IMR-90 (cell line): ENCODE results near the gene NOL9. TPM values are rescaled to one million over a fixed set of nuclear protein-coding genes. Genes with fewer than 3 reads are reported as not detected.

Experiments used
- ATAC-seq: fragments of 200-7000 bp; cut with Tn5 transposase; 2 replicates; pipeline ENCODE4 v1.9.1; 2020; ENCODE audit warnings: low read depth, mild to moderate bottlenecking, moderate library complexity
- BruUV-seq: library from RNA; stranded (reverse); fragments of 400-500 nt; replicated peaks from 2 replicates; lab custom pipeline; 2021; lab: Mats Ljungman, UMichigan
- CTCF ChIA-PET: fragments of 300-600 bp; formaldehyde crosslinking; extraction: SDS; loops from one replicate; lab custom pipeline; 2021; ENCODE audit warnings: antibody characterized with exemption; lab: Yijun Ruan, JAX
- POLR2A ChIA-PET: fragments of 300-600 bp; sonication (Branson Sonifier 250); formaldehyde crosslinking; loops from one replicate; lab custom pipeline; 2022; ENCODE audit warnings: antibody characterized with exemption; ENCODE audit not compliant: unreplicated experiment; lab: Charles Lee
- DNase-seq: peaks from one replicate; pipeline ENCODE4 v3.0.0; 2013
- H2AFZ ChIP-seq: replicated peaks from 2 replicates; pipeline ENCODE3; 2013; ENCODE audit warnings: low read length, mild to moderate bottlenecking; ENCODE audit not compliant: poor library complexity
- H2AK5ac ChIP-seq: 2 replicates; pipeline ENCODE4 v1.6.1; 2013; ENCODE audit warnings: low read depth, low read length, inconsistent platforms
- H2AK9ac ChIP-seq: replicated peaks from 2 replicates; pipeline ENCODE3; 2013; ENCODE audit warnings: mild to moderate bottlenecking, low read depth, low read length, moderate library complexity; ENCODE audit not compliant: poor library complexity
- H2BK120ac ChIP-seq: 2 replicates; pipeline ENCODE4 v1.6.1; 2013; ENCODE audit warnings: low read depth, low read length, inconsistent platforms
- H2BK15ac ChIP-seq: 3 replicates; pipeline ENCODE4 v1.6.1; 2013; ENCODE audit warnings: low read depth, low read length, inconsistent platforms
- H2BK20ac ChIP-seq: 2 replicates; pipeline ENCODE4 v1.6.1; 2013; ENCODE audit warnings: low read depth, mild to moderate bottlenecking, inconsistent platforms, low read length, moderate library complexity
- H2BK5ac ChIP-seq: 2 replicates; pipeline ENCODE4 v1.6.1; 2013; ENCODE audit warnings: mild to moderate bottlenecking, low read depth, low read length, inconsistent platforms; ENCODE audit not compliant: poor library complexity, severe bottlenecking
- H3K14ac ChIP-seq: replicated peaks from 2 replicates; pipeline ENCODE4 v1.6.1; 2013; ENCODE audit warnings: low read depth, low read length, inconsistent platforms
- H3K18ac ChIP-seq: 2 replicates; pipeline ENCODE4 v1.6.1; 2013; ENCODE audit warnings: low read depth, low read length, control low read depth
- H3K23ac ChIP-seq: 2 replicates; pipeline ENCODE4 v1.6.1; 2013; ENCODE audit warnings: low read depth, low read length, inconsistent platforms
- H3K27ac ChIP-seq: 2 replicates; pipeline ENCODE4 v1.5.1; 2013; ENCODE audit warnings: mild to moderate bottlenecking, control low read depth, low read length; ENCODE audit not compliant: insufficient read depth
- H3K27me3 ChIP-seq: 2 replicates; pipeline ENCODE4 v1.6.1; 2013; ENCODE audit warnings: low read length; ENCODE audit not compliant: control insufficient read depth, insufficient read depth
- H3K36me3 ChIP-seq: 2 replicates; pipeline ENCODE4 v1.6.1; 2013; ENCODE audit warnings: low read length, mixed read lengths; ENCODE audit not compliant: control insufficient read depth, insufficient read depth
- H3K4ac ChIP-seq: 2 replicates; pipeline ENCODE4 v1.6.1; 2013; ENCODE audit warnings: low read depth, low read length, inconsistent platforms
- H3K4me1 ChIP-seq: 2 replicates; pipeline ENCODE4 v1.6.1; 2013; ENCODE audit warnings: low read length, mixed read lengths; ENCODE audit not compliant: control insufficient read depth, insufficient read depth
- H3K4me2 ChIP-seq: 2 replicates; pipeline ENCODE4 v1.6.1; 2013; ENCODE audit warnings: low read depth, mild to moderate bottlenecking, control low read depth, low read length, moderate library complexity
- H3K4me3 ChIP-seq: 2 replicates; pipeline ENCODE4 v1.5.1; 2013; ENCODE audit warnings: low read depth, mild to moderate bottlenecking, control low read depth, low read length, moderate library complexity; ENCODE audit not compliant: insufficient read depth
- H3K56ac ChIP-seq: 2 replicates; pipeline ENCODE4 v1.6.1; 2013; ENCODE audit warnings: low read length, inconsistent platforms; ENCODE audit not compliant: insufficient read depth; ENCODE audit errors: extremely low read depth
- H3K79me1 ChIP-seq, 2 experiments: 2 replicates each; pipeline ENCODE4 v1.6.1; 2013; ENCODE audit warnings: low read length in 2 of 2, inconsistent platforms in 1 of 2, low read depth in 1 of 2
- H3K9ac ChIP-seq: 2 replicates; pipeline ENCODE4 v1.6.1; 2013; ENCODE audit warnings: low read depth, low read length, control low read depth
- H3K9me1 ChIP-seq: 2 replicates; pipeline ENCODE4 v1.6.1; 2013; ENCODE audit warnings: low read length, inconsistent platforms; ENCODE audit not compliant: insufficient read depth
- H3K9me3 ChIP-seq: 2 replicates; pipeline ENCODE4 v1.6.1; 2013; ENCODE audit warnings: low read length; ENCODE audit not compliant: control insufficient read depth, insufficient read depth
- H4K20me1 ChIP-seq: 2 replicates; pipeline ENCODE4 v1.6.1; 2013; ENCODE audit warnings: low read length, inconsistent platforms; ENCODE audit not compliant: insufficient read depth
- H4K5ac ChIP-seq: 2 replicates; pipeline ENCODE4 v1.6.1; 2013; ENCODE audit warnings: mild to moderate bottlenecking, low read depth, low read length, control low read depth
- H4K8ac ChIP-seq, 2 experiments: 2 replicates each; pipeline ENCODE4 v1.6.1; 2013; ENCODE audit warnings: low read depth in 2 of 2, low read length in 2 of 2, control low read depth in 1 of 2, inconsistent platforms in 1 of 2
- H4K91ac ChIP-seq: 2 replicates; pipeline ENCODE4 v1.6.1; 2013; ENCODE audit warnings: low read depth, low read length, inconsistent platforms; ENCODE audit not compliant: insufficient read depth
- BHLHE40 ChIP-seq: fragments of 150-350 bp; IDR thresholded peaks from 2 replicates; pipeline ENCODE4 v1.6.1; 2016; ENCODE audit warnings: mild to moderate bottlenecking, low read depth, low read length
- CEBPB ChIP-seq: IDR thresholded peaks from 2 replicates; pipeline ENCODE4 v1.6.1; 2012; ENCODE audit warnings: low read depth, low read length, improper control_type of control experiment
- CHD1 ChIP-seq: IDR thresholded peaks from 2 replicates; pipeline ENCODE4 v1.6.1; 2012; ENCODE audit warnings: low read depth, low read length, improper control_type of control experiment
- FOS ChIP-seq: fragments of 150-350 bp; IDR thresholded peaks from 2 replicates; pipeline ENCODE4 v1.6.1; 2016; ENCODE audit warnings: low read depth, low read length
- MAFK ChIP-seq: IDR thresholded peaks from 2 replicates; pipeline ENCODE4 v1.6.1; 2012; ENCODE audit warnings: low read depth, low read length, improper control_type of control experiment
- MAZ ChIP-seq: IDR thresholded peaks from 2 replicates; pipeline ENCODE4 v1.6.1; 2012; ENCODE audit warnings: low read depth, mild to moderate bottlenecking, low read length, improper control_type of control experiment, moderate library complexity, borderline replicate concordance
- MXI1 ChIP-seq: IDR thresholded peaks from 2 replicates; pipeline ENCODE4 v1.6.1; 2012; ENCODE audit warnings: low read depth, mild to moderate bottlenecking, low read length, moderate library complexity, borderline replicate concordance
- NFE2L2 ChIP-seq: fragments of 150-350 bp; IDR thresholded peaks from 2 replicates; pipeline ENCODE4 v1.6.1; 2016; ENCODE audit warnings: low read depth, mild to moderate bottlenecking, low read length
- POLR2A ChIP-seq: IDR thresholded peaks from 2 replicates; pipeline ENCODE4 v1.6.1; 2012; ENCODE audit warnings: mild to moderate bottlenecking, low read depth, low read length
- RAD21 ChIP-seq: IDR thresholded peaks from 2 replicates; pipeline ENCODE4 v1.6.1; 2012; ENCODE audit warnings: low read length, improper control_type of control experiment
- RCOR1 ChIP-seq: IDR thresholded peaks from 2 replicates; pipeline ENCODE4 v1.6.1; 2012; ENCODE audit warnings: mild to moderate bottlenecking, low read length, improper control_type of control experiment; ENCODE audit not compliant: insufficient replicate concordance
- RFX5 ChIP-seq: IDR thresholded peaks from 2 replicates; pipeline ENCODE4 v1.8.0; 2012; ENCODE audit warnings: low read depth, mild to moderate bottlenecking, low read length, moderate library complexity
- SMC3 ChIP-seq: fragments of 150-350 bp; IDR thresholded peaks from 2 replicates; pipeline ENCODE4 v1.6.1; 2016; ENCODE audit warnings: low read depth, mild to moderate bottlenecking, antibody characterized with exemption, low read length, moderate library complexity
- WGBS, 2 experiments: methylation state at CpG; one replicate each; pipeline versions ENCODE4 v1.1.5 to v1.1.7; 2013; ENCODE audit warnings: missing lambda C conversion rate in 2 of 2; ENCODE audit not compliant: insufficient read length in 1 of 2; ENCODE audit errors: extremely low coverage in 2 of 2; 5-methylcytosine and 5-hydroxymethylcytosine counted together
- dilution Hi-C: fragments of 300-500 bp; cut with HindIII; formaldehyde crosslinking; loops from one replicate; pipeline ENCODE4 v1.14.3; 2018; ENCODE audit warnings: low sequenced_read_pairs; ENCODE audit not compliant: unreplicated experiment
- in situ Hi-C: fragments of 300-500 bp; cut with MboI; formaldehyde crosslinking; loops from 3 replicates; pipeline ENCODE4 v1.14.3; 2019; ENCODE audit warnings: low sequenced_read_pairs, inconsistent platforms, mixed read lengths
- intact Hi-C: fragments of 100-400 bp; cut with micrococcal nuclease; formaldehyde crosslinking; loops from 2 replicates; pipeline ENCODE4 v1.10.0; 2022
- polyA plus RNA-seq, 3 experiments: library from polyadenylated mRNA; depleted of rRNA; stranded (reverse); fragments of >200 nt; gene quantifications; 2 replicates each; pipeline ENCODE4 v1.2.3, GENCODE V29; 2012; ENCODE audit warnings: low replicate concordance in 1 of 3
- total RNA-seq: library from RNA; depleted of rRNA; stranded (reverse); fragments of >200 nt; gene quantifications from 2 replicates; pipeline ENCODE4 v1.2.3, GENCODE V29; 2012
- TF ChIP-seq, protein P1 (sequence below): conservative IDR thresholded peaks from 2 replicates; pipeline ENCODE4 v1.5.1; 2012; ENCODE audit warnings: mild to moderate bottlenecking, low read depth, low read length, improper control_type of control experiment
- TF ChIP-seq, protein P2 (sequence below): fragments of 150-350 bp; IDR thresholded peaks from 2 replicates; pipeline ENCODE4 v1.6.1; 2017; ENCODE audit warnings: mild to moderate bottlenecking, antibody characterized with exemption, low read length, low read depth

NOL9 gene
- total and polyA plus RNA-seq, 2 of the 4 experiments (the other 2 are of a cell fraction), result 13.0 to 19.2 TPM

DNA sequence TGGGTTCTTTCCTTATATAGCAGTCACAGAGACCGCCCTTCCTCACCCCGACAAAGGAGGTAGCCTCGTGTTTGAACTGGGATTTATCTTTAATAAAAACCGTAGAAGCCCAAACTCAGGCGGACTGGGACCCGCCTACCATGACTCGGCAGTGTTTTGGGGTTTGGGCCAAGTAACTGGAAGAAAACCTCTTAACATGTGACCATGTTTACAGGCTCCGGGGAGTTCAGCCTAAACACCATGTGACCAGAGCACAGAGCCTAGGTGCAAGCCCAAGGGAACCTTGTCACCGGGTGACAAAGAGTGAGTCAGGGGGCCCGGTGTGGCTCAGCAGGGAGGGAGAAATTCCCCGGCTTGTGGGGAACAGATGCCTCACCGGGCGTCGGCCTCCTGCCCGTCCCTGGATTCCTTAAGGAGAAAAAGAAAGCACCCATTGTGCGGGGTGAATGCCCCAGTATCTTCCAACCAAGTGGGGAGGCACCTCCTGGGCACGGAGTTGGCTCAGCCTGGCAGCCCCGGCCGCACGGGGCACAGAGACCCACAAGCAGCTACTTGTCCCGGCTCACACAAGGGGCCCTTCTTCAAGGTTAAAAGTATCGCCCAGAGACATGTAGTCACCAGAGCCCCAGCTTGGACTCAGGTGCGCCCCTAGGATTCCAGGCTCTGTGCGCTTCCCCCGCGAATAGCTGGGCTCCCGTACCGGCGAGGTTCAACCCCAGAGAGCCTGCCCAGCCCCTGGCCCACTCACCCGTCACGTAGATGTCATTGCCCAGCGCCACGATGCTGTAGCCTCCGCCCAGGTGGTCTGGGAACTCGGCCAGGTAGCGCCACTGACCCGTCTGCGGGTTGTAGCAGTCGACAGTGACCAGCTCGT is 47.0 kb upstream of the NOL9 start:
- H4K20me1 ChIP-seq, result peaks cover 57% of the 10 kb centered on the region
- peak overlapping the region; percentile 79 for H3K4ac ChIP-seq
- peaks cover 5 to 58% of the 10 kb centered on the region in 2 experiments; a peak in 3 of 4 replicates for H3K79me1 ChIP-seq
- CTCF ChIA-PET, result no interaction called here
- peak overlapping the region; percentile 58 for H3K9ac ChIP-seq
- H3K56ac ChIP-seq, result peak overlapping the region; percentile 59
- peak overlapping the region; percentile 83 for H2AFZ ChIP-seq
- intact Hi-C loops (loop anchor here (2.0 kb wide), 1 partner anchor 46 kb away; no protein-coding TSS in a partner anchor), in situ Hi-C loops (no loop called here), dilution Hi-C loops (no loop called here)
- no peaks in the 10 kb centered on the region for H3K9me3 ChIP-seq
- peak overlapping the region; percentile 60 for H2BK5ac ChIP-seq
- H3K9me1 ChIP-seq, result peaks cover 13% of the 10 kb centered on the region
- H3K4me1 ChIP-seq, result peaks cover 14% of the 10 kb centered on the region
- peak overlapping the region; percentile 25 for H3K18ac ChIP-seq
- peak overlapping the region; percentile 59 for H2BK120ac ChIP-seq
- H3K27me3 ChIP-seq, result no peaks in the 10 kb centered on the region
- ATAC-seq, result peak; percentile 9
- peak overlapping the region; percentile 33 for H4K5ac ChIP-seq
- peak overlapping the region; percentile 69 for H4K91ac ChIP-seq
- peak overlapping the region; percentile 52 to 54; a peak in 3 of 4 replicates for H4K8ac ChIP-seq
- peak overlapping the region; percentile 96 for H3K14ac ChIP-seq
- DNase-seq, result peak; percentile 97
- POLR2A ChIA-PET, result no interaction called here
- H2AK9ac ChIP-seq, result peak overlapping the region; percentile 100
- H3K4me3 ChIP-seq, result peak overlapping the region; percentile 88
- peak overlapping the region; percentile 91 for H2AK5ac ChIP-seq
- peak overlapping the region; percentile 21; the same call in 1 of the 2 replicates for H2BK20ac ChIP-seq
- BruUV-seq, result no TSS peak
- peak overlapping the region; percentile 34; the same call in 2 of the 3 replicates for H2BK15ac ChIP-seq
- peaks cover 24% of the 10 kb centered on the region for H3K36me3 ChIP-seq
- H3K4me2 ChIP-seq, result peak overlapping the region; percentile 68
- H3K23ac ChIP-seq, result peak overlapping the region; percentile 98
- WGBS, 2 experiments, result 1% methylated on average over 17 of the region's 40 CpGs; no CpG with 5 or more reads in 1 of the 2 experiments
- H3K27ac ChIP-seq, result peak overlapping the region; percentile 58
- TF ChIP-seq, protein P1, sequence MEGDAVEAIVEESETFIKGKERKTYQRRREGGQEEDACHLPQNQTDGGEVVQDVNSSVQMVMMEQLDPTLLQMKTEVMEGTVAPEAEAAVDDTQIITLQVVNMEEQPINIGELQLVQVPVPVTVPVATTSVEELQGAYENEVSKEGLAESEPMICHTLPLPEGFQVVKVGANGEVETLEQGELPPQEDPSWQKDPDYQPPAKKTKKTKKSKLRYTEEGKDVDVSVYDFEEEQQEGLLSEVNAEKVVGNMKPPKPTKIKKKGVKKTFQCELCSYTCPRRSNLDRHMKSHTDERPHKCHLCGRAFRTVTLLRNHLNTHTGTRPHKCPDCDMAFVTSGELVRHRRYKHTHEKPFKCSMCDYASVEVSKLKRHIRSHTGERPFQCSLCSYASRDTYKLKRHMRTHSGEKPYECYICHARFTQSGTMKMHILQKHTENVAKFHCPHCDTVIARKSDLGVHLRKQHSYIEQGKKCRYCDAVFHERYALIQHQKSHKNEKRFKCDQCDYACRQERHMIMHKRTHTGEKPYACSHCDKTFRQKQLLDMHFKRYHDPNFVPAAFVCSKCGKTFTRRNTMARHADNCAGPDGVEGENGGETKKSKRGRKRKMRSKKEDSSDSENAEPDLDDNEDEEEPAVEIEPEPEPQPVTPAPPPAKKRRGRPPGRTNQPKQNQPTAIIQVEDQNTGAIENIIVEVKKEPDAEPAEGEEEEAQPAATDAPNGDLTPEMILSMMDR, result no peak
- no peak for TF ChIP-seq CHD1
- TF ChIP-seq CEBPB, result no peak
- TF ChIP-seq BHLHE40, result peak; percentile 46
- peak; percentile 62; the same call in 1 of the 2 replicates for TF ChIP-seq MAFK
- TF ChIP-seq SMC3, result no peak
- no peak for TF ChIP-seq RCOR1
- TF ChIP-seq POLR2A, result peak; percentile 87
- TF ChIP-seq RFX5, result no peak
- peak; percentile 58; the same call in 1 of the 2 replicates for TF ChIP-seq MAZ
- peak; percentile 97 for TF ChIP-seq NFE2L2
- TF ChIP-seq MXI1, result peak; percentile 89
- TF ChIP-seq, protein P2, sequence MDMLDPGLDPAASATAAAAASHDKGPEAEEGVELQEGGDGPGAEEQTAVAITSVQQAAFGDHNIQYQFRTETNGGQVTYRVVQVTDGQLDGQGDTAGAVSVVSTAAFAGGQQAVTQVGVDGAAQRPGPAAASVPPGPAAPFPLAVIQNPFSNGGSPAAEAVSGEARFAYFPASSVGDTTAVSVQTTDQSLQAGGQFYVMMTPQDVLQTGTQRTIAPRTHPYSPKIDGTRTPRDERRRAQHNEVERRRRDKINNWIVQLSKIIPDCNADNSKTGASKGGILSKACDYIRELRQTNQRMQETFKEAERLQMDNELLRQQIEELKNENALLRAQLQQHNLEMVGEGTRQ, result peak; percentile 96
- no peak for TF ChIP-seq RAD21
- TF ChIP-seq FOS, result peak; percentile 71
